HEK293T (cell line): ENCODE results near the gene HOPX.
"Not testable (repeated sequence)": the region's sequence is repeated elsewhere in the genome, so short reads cannot be mapped to it uniquely, and the experiment has no call there.

Experiments used
- CTCF ChIA-PET: fragments of 350-600 bp; formaldehyde crosslinking; extraction: SDS; loops from one replicate; lab custom pipeline; 2021; ENCODE audit warnings: antibody characterized with exemption, inconsistent platforms; lab: Yijun Ruan, JAX
- POLR2A ChIA-PET: fragments of 350-600 bp; formaldehyde crosslinking; extraction: SDS; loops from one replicate; lab custom pipeline; 2020; ENCODE audit warnings: antibody characterized with exemption, inconsistent platforms; lab: Yijun Ruan, JAX
- DNase-seq: peaks from one replicate; pipeline ENCODE4 v3.0.0; 2012; ENCODE audit warnings: mixed read lengths; ENCODE audit errors: extremely low spot score
- ARNT ChIP-seq: fragments of 450-650 bp; IDR thresholded peaks from 2 replicates; pipeline ENCODE4 v1.6.1; 2017; ENCODE audit warnings: mild to moderate bottlenecking
- BHLHE40 ChIP-seq: fragments of 450-650 bp; IDR thresholded peaks from 2 replicates; pipeline ENCODE4 v1.6.1; 2016; ENCODE audit warnings: mild to moderate bottlenecking, moderate library complexity, borderline replicate concordance
- CTBP1 ChIP-seq: fragments of 450-650 bp; IDR thresholded peaks from 2 replicates; pipeline ENCODE4 v1.6.1; 2016; ENCODE audit warnings: borderline replicate concordance
- ELF4 ChIP-seq: fragments of 450-650 bp; IDR thresholded peaks from 2 replicates; pipeline ENCODE4 v1.6.1; 2017; ENCODE audit warnings: antibody characterized with exemption
- FOXA1 ChIP-seq: fragments of 450-650 bp; IDR thresholded peaks from 2 replicates; pipeline ENCODE4 v1.6.1; 2016; ENCODE audit warnings: mild to moderate bottlenecking
- FOXK2 ChIP-seq: fragments of 450-650 bp; IDR thresholded peaks from 2 replicates; pipeline ENCODE4 v1.6.1; 2016; ENCODE audit warnings: mild to moderate bottlenecking
- FOXM1 ChIP-seq: fragments of 450-650 bp; IDR thresholded peaks from 2 replicates; pipeline ENCODE4 v1.6.1; 2017; ENCODE audit warnings: mild to moderate bottlenecking, borderline replicate concordance
- HDGF ChIP-seq: fragments of 450-650 bp; IDR thresholded peaks from 2 replicates; pipeline ENCODE4 v1.6.1; 2017; ENCODE audit warnings: antibody characterized with exemption, borderline replicate concordance
- L3MBTL2 ChIP-seq: fragments of 450-650 bp; conservative IDR thresholded peaks from 2 replicates; pipeline ENCODE4 v1.6.1; 2016; ENCODE audit warnings: mild to moderate bottlenecking
- LEF1 ChIP-seq: fragments of 450-650 bp; IDR thresholded peaks from 2 replicates; pipeline ENCODE4 v1.6.1; 2017; ENCODE audit warnings: mild to moderate bottlenecking, borderline replicate concordance
- NFRKB ChIP-seq: fragments of 450-650 bp; IDR thresholded peaks from 2 replicates; pipeline ENCODE4 v1.6.1; 2016; ENCODE audit warnings: mild to moderate bottlenecking, moderate library complexity
- SP1 ChIP-seq: fragments of 450-650 bp; IDR thresholded peaks from 2 replicates; pipeline ENCODE4 v1.6.1; 2017
- SUZ12 ChIP-seq: fragments of 450-650 bp; IDR thresholded peaks from 2 replicates; pipeline ENCODE4 v1.6.1; 2016; ENCODE audit warnings: mild to moderate bottlenecking
- TARDBP ChIP-seq: fragments of 450-650 bp; IDR thresholded peaks from 2 replicates; pipeline ENCODE4 v1.6.1; 2016
- ZNF384 ChIP-seq: fragments of 450-650 bp; IDR thresholded peaks from 2 replicates; pipeline ENCODE4 v1.6.1; 2016
- TF ChIP-seq, protein P1 (sequence below): fragments of 450-650 bp; IDR thresholded peaks from 2 replicates; pipeline ENCODE4 v1.6.1; 2016

Gene HOPX

DNA sequence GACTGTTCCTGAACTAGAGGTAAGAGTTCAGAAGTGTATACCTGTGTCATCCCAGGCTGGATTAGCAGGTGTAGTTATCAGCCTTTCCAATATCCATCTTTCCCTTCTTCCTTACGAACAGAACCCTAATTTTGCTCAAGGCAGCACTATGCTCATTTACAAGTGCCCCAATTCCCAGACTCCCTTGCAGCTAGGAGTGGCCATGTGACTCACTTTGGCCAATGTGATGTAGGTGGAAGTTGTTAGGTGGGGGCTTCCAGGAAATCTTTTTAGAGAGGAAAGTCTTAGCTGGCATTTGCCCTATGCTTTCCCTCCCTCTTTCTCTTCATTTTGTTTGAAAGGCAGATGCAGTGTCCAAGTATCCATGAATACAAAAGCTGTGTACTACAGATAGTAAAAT lies 34.8 kb downstream of the HOPX start:
- TF ChIP-seq L3MBTL2 (no peak), TARDBP (no peak)
- ChIA-PET CTCF (interaction anchor here (0.6 kb wide), 1 partner anchor 210 kb away, joined by 3 read pairs; the partner anchor contains the start of gene PAICS), POLR2A (no interaction called here)
- no peak for DNase-seq

DNA sequence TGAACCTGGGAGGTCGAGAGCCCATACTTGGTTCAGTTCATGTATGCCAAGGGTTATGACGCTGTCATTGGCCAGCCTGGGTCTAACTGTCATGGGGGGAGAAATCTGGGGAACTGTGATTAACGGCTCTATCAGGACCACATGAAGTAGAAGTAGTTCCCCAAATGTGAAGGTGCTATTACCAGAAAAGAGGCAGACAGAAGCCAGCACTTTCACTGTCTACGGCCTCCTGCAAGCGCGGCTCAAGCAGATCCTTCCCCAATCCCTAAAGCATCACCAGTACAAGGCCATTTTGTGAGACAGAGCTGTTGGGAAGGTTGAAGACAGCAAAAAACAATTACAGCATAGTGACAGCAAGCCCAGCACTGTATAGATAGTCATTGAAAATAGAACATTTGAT lies 37.5 kb downstream of the HOPX start:
- no peak for DNase-seq
- POLR2A ChIA-PET: no interaction called here
- no peak for TF ChIP-seq ARNT
- TF ChIP-seq FOXM1: no peak
- TF ChIP-seq CTBP1: no peak
- TF ChIP-seq FOXK2: no peak
- no peak for TF ChIP-seq HDGF
- TF ChIP-seq ELF4: no peak
- no peak for TF ChIP-seq SUZ12
- TF ChIP-seq ZNF384: no peak
- no peak for TF ChIP-seq FOXA1
- TF ChIP-seq BHLHE40: no peak
- TF ChIP-seq, protein P1, sequence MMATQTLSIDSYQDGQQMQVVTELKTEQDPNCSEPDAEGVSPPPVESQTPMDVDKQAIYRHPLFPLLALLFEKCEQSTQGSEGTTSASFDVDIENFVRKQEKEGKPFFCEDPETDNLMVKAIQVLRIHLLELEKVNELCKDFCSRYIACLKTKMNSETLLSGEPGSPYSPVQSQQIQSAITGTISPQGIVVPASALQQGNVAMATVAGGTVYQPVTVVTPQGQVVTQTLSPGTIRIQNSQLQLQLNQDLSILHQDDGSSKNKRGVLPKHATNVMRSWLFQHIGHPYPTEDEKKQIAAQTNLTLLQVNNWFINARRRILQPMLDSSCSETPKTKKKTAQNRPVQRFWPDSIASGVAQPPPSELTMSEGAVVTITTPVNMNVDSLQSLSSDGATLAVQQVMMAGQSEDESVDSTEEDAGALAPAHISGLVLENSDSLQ: no peak
- no peak for TF ChIP-seq SP1
- CTCF ChIA-PET: no interaction called here

DNA sequence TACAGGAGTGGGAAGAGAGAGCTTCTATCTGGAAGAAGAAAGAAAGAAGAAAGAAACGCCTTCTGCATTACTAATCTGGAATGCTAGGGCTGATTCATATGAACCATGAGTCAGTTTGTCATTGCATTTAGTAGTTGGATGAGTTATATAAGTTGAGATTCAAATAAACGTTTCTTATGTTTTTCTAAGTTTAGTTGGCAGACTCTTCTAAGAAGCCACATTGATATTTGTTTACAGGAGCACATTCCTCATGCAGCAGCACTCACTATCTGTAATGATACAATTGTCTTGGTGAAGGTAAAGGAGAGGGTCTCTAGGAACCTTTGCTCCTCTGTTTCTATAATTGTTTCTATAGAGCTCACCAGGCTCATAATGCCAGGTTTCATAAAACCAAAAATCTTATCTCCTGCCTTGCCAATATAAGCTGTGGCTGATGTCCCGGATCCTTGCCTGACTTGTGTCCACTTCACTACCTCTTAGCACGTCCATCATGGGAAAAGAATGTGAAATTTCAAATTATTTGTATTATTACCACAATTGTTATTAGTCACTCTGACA lies 39.5 kb downstream of the HOPX start:
- ChIA-PET CTCF (interaction anchor here (0.7 kb wide), 1 partner anchor 264 kb away, joined by 3 read pairs; no protein-coding TSS in a partner anchor), POLR2A (no interaction called here)
- TF ChIP-seq, protein P1: no peak
- TF ChIP-seq FOXM1 (no peak), NFRKB (no peak), L3MBTL2 (no peak), SUZ12 (no peak), LEF1 (no peak), FOXK2 (no peak), BHLHE40 (no peak), SP1 (no peak), FOXA1 (no peak), ELF4 (no peak), HDGF (no peak), ARNT (no peak), TARDBP (no peak), CTBP1 (no peak), ZNF384 (no peak)
- no peak for DNase-seq

- TF ChIP-seq FOXA1 (no peak), ARNT (no peak), TARDBP (no peak), BHLHE40 (no peak), ELF4 (no peak), L3MBTL2 (no peak), LEF1 (no peak), HDGF (no peak), SUZ12 (no peak), CTBP1 (no peak), FOXM1 (no peak), SP1 (no peak), NFRKB (no peak)
- TF ChIP-seq, protein P1: no peak
- no peak for DNase-seq
- CTCF ChIA-PET: interaction anchor here (0.7 to 1.1 kb wide), 2 partner anchors 22 to 264 kb away, joined by 3 read pairs; no protein-coding TSS in a partner anchor
- POLR2A ChIA-PET: no interaction called here
These were observed 40.2 kb downstream of the HOPX start for GRCh38 chr4:56640621-56641493.

DNA sequence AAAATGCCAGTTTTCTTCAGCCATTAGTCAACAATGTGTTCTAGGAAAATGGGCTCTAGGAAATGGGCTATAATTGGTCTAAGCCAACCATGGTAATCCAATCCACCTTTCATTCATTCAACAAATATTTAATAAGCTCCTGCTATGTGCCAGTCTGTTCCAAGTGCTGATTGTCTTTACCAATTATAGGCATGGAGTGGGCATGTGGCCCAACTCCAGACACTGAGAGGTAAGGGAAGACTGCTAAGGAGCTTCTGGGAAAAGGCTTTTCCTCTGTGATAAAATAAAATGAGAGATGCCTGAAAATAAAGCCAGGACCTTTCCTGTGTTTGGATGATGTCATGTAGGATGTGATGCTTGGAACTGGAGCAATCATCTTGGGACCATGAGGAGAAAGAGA lies 43.3 kb downstream of the HOPX start:
- CTCF ChIA-PET: no interaction called here
- POLR2A ChIA-PET: interaction anchor here (0.6 kb wide), 1 partner anchor 202 kb away, joined by 3 read pairs; no protein-coding TSS in a partner anchor
- no peak for TF ChIP-seq FOXA1
- TF ChIP-seq FOXM1: no peak
- DNase-seq: no peak

DNA sequence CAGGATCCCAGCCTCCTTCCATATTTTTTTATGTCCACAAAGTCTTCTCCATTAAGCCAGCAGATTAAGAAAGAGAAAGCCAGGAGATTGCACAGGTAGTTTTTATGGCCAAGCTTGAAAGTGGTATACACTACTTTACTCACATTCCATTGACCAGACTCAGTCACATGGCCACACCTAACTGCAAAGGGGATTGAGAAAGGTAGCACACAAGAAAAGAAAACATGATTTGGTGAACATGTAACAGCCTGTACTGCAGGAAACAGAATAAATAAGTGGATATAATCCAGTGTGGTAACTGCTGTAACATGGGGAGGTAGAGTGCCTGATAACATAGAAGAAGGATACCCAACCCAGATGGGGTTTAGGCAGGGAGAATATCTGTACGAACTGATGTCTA lies 43.9 kb downstream of the HOPX start:
- TF ChIP-seq ZNF384 (no peak), LEF1 (no peak), NFRKB (no peak), TARDBP (no peak), HDGF (no peak), FOXK2 (no peak), L3MBTL2 (no peak), BHLHE40 (no peak), ELF4 (no peak), CTBP1 (no peak), ARNT (no peak), FOXA1 (no peak), FOXM1 (no peak), SP1 (no peak), SUZ12 (no peak)
- TF ChIP-seq, protein P1: no peak
- ChIA-PET CTCF (no interaction called here), POLR2A (no interaction called here)
- no peak for DNase-seq

DNA sequence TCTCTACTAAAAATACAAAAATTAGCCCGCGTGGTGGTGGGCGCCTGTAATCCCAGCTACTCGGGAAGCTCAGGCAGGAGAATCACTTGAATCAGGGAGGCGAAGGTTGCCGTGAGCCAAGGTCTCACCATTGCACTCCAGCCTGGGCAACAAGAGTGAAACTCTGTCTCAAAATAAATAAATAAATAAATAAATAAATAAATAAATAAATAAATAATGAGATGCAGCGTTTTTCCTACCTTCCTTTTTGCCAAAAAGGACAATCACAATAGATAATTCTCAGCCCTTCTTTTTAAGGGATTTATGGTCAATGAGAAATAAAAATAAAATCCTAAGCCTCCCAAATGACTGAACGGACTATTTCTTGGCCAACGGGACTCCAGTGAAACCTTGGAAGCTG lies 46.1 kb downstream of the HOPX start:
- CTCF ChIA-PET: not testable (repeated sequence)

More for the DNA sequence above, 46.1 kb downstream of the HOPX start:
- POLR2A ChIA-PET, DNase-seq: not testable (repeated sequence)
